22Rv1 (cell line): ENCODE data around the gene NCOA3.

ENCODE experiments used
- H3K27ac ChIP-seq: fragments of 450-650 bp; 2 replicates; pipeline ENCODE4 v1.5.1; 2017
- ZFX ChIP-seq: fragments of 450-650 bp; IDR thresholded peaks from 2 replicates; pipeline ENCODE4 v1.6.1; 2017; ENCODE audit warnings: antibody characterized with exemption, borderline replicate concordance
- TF ChIP-seq, protein P1 (sequence below): fragments of 450-650 bp; IDR thresholded peaks from 2 replicates; pipeline ENCODE4 v1.5.1; 2017; ENCODE audit warnings: mild to moderate bottlenecking

The NCOA3 gene

DNA sequence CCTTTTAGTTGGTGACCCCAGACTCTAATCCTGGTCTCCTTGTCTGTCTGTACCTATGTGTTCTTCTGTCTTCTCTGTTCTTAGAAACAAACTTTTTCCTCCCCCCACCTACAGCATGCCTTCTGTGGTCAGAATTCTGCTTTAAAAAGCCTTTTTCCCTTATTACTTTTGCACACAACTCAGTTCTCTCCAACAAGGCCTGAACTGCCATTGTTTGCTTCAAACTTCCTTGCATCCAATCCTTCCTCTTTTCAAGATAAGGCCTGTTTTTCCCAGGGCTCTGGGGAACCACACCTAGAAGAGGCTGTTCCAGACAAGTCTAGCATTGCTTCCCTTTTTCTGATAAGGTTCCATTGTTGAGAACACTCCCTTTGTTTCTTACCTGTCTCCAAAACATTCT is 22.2 kb upstream of the NCOA3 start:
- TF ChIP-seq, protein P1, sequence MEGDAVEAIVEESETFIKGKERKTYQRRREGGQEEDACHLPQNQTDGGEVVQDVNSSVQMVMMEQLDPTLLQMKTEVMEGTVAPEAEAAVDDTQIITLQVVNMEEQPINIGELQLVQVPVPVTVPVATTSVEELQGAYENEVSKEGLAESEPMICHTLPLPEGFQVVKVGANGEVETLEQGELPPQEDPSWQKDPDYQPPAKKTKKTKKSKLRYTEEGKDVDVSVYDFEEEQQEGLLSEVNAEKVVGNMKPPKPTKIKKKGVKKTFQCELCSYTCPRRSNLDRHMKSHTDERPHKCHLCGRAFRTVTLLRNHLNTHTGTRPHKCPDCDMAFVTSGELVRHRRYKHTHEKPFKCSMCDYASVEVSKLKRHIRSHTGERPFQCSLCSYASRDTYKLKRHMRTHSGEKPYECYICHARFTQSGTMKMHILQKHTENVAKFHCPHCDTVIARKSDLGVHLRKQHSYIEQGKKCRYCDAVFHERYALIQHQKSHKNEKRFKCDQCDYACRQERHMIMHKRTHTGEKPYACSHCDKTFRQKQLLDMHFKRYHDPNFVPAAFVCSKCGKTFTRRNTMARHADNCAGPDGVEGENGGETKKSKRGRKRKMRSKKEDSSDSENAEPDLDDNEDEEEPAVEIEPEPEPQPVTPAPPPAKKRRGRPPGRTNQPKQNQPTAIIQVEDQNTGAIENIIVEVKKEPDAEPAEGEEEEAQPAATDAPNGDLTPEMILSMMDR: no peak
- TF ChIP-seq ZFX: no peak
- H3K27ac ChIP-seq: no peak overlapping the region

DNA sequence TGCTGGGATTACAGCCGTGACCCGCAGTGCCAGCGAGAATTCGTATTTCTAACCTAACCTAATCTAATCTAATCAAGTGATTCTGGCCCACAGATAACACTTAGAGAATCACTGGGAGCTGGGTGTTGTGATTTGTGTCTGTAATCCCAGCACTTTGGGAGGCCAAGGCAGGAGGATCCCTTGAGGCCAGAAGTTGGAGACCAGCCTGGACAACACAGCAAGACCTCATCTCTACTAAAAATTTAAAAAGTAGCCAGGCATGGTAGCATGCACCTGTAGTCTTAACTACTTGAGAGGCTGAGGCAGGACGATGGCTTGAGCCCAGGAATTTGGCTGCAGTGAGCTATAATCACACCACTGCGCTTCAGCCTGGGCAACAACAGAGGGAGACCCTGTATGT is 21.4 kb upstream of the NCOA3 start:
- no peak overlapping the region for H3K27ac ChIP-seq
- TF ChIP-seq ZFX: no peak
- TF ChIP-seq, protein P1: no peak

DNA sequence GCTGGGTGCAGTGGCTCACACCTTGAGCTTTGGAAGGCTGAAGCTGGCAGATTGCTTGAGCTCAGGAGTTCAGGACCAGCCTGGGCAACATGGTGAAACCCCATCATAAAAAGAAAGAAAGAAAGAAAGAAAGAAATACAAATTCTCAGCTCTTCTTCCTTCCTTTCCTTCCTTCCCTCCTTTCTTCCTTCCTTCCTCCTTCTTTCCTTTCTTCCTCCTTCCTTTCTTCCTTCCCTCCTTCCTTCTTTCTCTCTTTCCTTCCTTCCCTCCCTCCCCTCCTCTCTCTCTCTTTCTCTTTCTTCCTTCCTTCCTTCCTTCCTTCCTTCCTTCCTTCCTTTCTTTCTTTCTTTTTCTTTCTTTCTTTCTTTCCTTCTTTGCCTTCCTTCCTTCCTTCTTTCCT is 21.0 kb upstream of the NCOA3 start:
- H3K27ac ChIP-seq: no peak overlapping the region
- no peak for TF ChIP-seq ZFX
- TF ChIP-seq, protein P1: no peak

DNA sequence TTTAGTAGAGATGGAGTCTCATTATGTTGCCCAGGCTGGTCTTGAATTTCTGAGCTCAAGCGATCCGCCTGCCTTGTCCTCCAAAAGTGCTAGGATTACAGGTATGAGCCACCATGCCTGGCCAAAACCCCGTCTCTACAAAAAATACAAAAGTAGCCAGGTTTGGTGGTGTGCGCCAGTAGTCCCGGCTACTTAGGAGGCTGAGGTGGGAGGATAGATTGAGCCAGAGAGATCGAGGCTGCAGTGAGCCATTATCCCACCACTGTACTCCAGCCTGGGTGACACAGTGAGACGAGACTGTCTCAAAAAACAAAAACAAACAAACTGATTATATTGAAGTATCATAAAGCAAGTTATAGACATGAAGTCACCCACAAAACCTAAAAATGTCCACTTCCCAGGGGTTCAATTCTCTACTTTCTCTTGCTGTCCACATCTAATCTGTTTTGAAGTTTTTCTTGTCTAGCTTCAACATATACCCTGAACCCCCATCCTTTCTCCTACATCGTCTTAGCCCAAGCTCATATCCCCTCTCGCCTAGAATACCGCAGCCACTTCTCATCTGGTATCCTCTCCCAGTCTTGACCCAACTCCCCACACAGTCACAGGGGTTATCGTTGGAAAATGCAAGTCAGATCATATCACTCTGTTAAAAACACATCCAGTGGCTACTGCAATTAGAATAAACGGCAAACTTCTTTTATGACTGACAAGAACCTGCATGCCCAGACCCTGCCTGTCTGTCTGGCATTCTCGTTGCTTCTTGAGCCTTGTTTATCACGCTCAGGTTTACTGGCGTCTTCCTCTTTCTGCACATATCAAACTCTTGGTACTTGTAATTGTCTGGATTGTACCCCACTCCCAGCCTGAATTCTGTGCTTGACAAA is 20.1 kb upstream of the NCOA3 start:
- TF ChIP-seq, protein P1: no peak
- TF ChIP-seq ZFX: no peak
- no peak overlapping the region for H3K27ac ChIP-seq

DNA sequence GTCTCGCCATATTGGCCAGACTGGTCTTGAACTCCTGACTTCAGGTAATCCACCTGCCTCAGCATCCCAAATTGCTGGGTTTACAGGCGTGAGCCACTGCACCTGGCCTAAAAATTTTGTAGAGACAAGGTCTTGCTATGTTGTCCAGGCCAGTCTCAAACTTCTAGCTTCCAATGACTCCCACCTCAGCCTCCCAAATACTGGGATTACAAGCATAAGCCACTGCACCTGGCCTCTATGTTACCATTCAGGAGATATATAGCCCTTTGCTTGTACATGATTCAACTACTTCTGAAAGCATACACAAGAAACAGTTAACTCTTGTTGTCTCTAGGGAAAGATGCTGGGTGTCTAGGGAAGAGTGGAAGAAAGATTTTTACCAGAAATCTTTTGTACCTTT is 19.0 kb upstream of the NCOA3 start:
- no peak overlapping the region for H3K27ac ChIP-seq
- no peak for TF ChIP-seq ZFX
- TF ChIP-seq, protein P1: no peak

DNA sequence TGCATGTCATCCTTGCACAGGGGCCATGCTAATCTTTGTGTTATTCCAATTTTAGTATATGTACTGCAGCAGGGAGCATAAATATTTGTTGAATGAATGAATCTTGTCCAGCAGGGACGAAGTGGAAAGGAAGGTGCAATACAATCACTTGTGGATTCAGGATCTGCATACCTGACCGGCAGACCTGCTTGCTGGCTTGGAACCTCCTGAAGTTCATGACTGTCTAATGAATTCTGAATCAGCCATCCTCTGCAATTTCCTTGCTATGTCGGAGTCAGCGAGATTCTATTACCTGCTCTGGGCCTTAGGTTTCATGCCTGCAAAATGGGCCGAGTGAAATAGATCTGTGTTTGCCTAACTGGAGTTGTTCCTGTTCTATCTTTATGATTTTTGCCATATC is 17.4 kb upstream of the NCOA3 start:
- no peak overlapping the region for H3K27ac ChIP-seq
- TF ChIP-seq ZFX: no peak
- TF ChIP-seq, protein P1: no peak

DNA sequence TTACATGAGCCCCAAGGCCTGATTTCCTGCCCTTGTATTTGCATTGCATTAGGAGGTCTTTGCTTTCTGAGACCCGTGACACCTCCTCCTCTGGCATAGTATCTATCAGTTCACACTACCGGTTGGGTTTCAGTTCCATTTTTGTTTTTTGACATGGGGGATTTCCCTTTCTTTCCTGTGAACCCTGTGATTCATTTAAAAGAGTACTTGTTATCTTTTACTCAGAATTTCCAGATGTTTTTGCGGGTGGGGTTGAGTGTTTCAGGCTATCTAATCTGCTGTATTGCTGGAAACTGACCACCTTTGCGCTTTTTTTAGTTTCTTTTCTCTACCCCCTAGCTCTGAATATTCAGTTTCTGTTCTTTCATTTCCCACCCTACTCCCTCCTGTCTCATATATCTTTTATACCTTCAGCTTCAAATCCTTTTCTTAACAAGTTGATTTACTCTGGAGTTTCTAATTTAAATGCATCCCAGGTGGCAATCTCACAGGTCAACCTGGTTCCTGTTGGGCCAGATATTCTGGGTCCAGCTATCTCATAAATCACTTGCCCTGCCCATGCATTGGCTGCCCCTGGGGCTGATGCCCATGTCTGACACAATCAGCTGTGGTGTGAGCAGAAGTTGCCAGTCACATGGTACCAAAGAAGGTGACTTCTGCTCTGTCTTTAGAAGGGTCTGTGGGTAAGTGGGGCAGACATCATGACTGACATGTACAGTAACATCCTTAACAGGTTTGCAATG is 14.3 kb upstream of the NCOA3 start:
- TF ChIP-seq ZFX: no peak
- TF ChIP-seq, protein P1: no peak
- H3K27ac ChIP-seq: no peak overlapping the region
